ENCODE data around the gene KAZN. TPM values are rescaled to one million over a fixed set of nuclear protein-coding genes. Genes with fewer than 3 reads are reported as not detected.

KAZN gene
- polyA plus RNA-seq, 1 donor from 2014 or later: 20.6 TPM

DNA sequence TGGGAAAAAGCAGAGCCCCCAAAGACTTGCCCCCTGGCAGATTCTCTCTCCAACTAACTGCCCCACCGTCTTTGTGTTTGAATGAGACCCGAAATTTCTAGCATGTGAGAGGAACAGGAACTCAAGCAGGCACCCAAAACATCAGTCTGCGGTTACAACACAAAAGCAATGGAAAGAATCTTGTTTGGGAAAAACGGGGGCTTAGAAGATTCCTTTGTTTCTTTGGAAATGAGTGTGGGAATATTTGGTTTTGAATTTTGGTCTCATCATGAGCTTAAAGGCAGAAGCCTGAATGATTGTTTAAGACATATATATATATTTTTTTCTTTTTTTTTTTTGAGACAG lies 366.2 kb downstream of the KAZN start:
- no peak overlapping the region for H3K27ac ChIP-seq (ENCODE audit: low read length)
- no peak overlapping the region for H3K4me3 ChIP-seq (ENCODE audit: low read length)
- TF ChIP-seq RAD21 (conservative IDR thresholded peaks at IDR 0.05) (no peak), EP300 (conservative IDR thresholded peaks at IDR 0.05; ENCODE audit: poor library complexity, severe bottlenecking) (no peak), EZH2 (IDR thresholded peaks at IDR 0.05; ENCODE audit: borderline replicate concordance, insufficient read depth, low read length, poor library complexity, severe bottlenecking) (no peak)
- H3K9me3 ChIP-seq (ENCODE audit: low read length): no peaks in the 10 kb centered on the region
- H3K79me2 ChIP-seq (replicated peaks; ENCODE audit: insufficient read depth, low read length): no peaks in the 10 kb centered on the region
- no peaks in the 10 kb centered on the region for H4K20me1 ChIP-seq (ENCODE audit: insufficient read depth)
- no peak overlapping the region for H3K4me2 ChIP-seq (ENCODE audit: low read length)
- H3K9me2 ChIP-seq (ENCODE audit: insufficient read depth, low read length): no peaks in the 10 kb centered on the region
- H3K36me3 ChIP-seq (ENCODE audit: insufficient read depth, low read length): no peaks in the 10 kb centered on the region
- H3K27me3 ChIP-seq (ENCODE audit: insufficient read depth, low read depth, low read length): no peaks in the 10 kb centered on the region
- no peak overlapping the region for H2AFZ ChIP-seq (ENCODE audit: low read depth, low read length)
- H3K9ac ChIP-seq (ENCODE audit: low read length): no peak overlapping the region
- no peaks in the 10 kb centered on the region for H3F3A ChIP-seq (ENCODE audit: insufficient read depth, low read length, poor library complexity, severe bottlenecking)

- H3K79me2 ChIP-seq (replicated peaks; ENCODE audit: insufficient read depth, low read length): no peaks in the 10 kb centered on the region
- no peak for TF ChIP-seq SMC3 (conservative IDR thresholded peaks at IDR 0.05; ENCODE audit: poor library complexity)
- TF ChIP-seq TAF1 (IDR thresholded peaks at IDR 0.05; ENCODE audit: low read depth): no peak
- TF ChIP-seq EZH2 (IDR thresholded peaks at IDR 0.05; ENCODE audit: borderline replicate concordance, insufficient read depth, low read length, poor library complexity, severe bottlenecking): no peak
- no peak for TF ChIP-seq POLR2AphosphoS5 (IDR thresholded peaks at IDR 0.05)
- TF ChIP-seq, protein P1, sequence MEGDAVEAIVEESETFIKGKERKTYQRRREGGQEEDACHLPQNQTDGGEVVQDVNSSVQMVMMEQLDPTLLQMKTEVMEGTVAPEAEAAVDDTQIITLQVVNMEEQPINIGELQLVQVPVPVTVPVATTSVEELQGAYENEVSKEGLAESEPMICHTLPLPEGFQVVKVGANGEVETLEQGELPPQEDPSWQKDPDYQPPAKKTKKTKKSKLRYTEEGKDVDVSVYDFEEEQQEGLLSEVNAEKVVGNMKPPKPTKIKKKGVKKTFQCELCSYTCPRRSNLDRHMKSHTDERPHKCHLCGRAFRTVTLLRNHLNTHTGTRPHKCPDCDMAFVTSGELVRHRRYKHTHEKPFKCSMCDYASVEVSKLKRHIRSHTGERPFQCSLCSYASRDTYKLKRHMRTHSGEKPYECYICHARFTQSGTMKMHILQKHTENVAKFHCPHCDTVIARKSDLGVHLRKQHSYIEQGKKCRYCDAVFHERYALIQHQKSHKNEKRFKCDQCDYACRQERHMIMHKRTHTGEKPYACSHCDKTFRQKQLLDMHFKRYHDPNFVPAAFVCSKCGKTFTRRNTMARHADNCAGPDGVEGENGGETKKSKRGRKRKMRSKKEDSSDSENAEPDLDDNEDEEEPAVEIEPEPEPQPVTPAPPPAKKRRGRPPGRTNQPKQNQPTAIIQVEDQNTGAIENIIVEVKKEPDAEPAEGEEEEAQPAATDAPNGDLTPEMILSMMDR (IDR thresholded peaks at IDR 0.05; ENCODE audit: poor library complexity, severe bottlenecking): no peak
- TF ChIP-seq EP300 (conservative IDR thresholded peaks at IDR 0.05; ENCODE audit: poor library complexity, severe bottlenecking): no peak
- no peak for TF ChIP-seq MXI1 (conservative IDR thresholded peaks at IDR 0.05; ENCODE audit: poor library complexity, severe bottlenecking)
- no peak for TF ChIP-seq REST (IDR thresholded peaks at IDR 0.05; ENCODE audit: borderline replicate concordance)
- no peak for TF ChIP-seq RAD21 (conservative IDR thresholded peaks at IDR 0.05)
- no peaks in the 10 kb centered on the region for H3K27me3 ChIP-seq (ENCODE audit: insufficient read depth, low read depth, low read length)
- no peaks in the 10 kb centered on the region for H3K9me3 ChIP-seq (ENCODE audit: low read length)
- no peak overlapping the region for H2AFZ ChIP-seq (ENCODE audit: low read depth, low read length)
- no peaks in the 10 kb centered on the region for H3K36me3 ChIP-seq (ENCODE audit: insufficient read depth, low read length)
- no peak overlapping the region for H3K4me2 ChIP-seq (ENCODE audit: low read length)
- no peak overlapping the region for H3K9ac ChIP-seq (ENCODE audit: low read length)
- H3F3A ChIP-seq (ENCODE audit: insufficient read depth, low read length, poor library complexity, severe bottlenecking): no peaks in the 10 kb centered on the region
- no peaks in the 10 kb centered on the region for H4K20me1 ChIP-seq (ENCODE audit: insufficient read depth)
- H3K27ac ChIP-seq (ENCODE audit: low read length): no peak overlapping the region
- no peaks in the 10 kb centered on the region for H3K9me2 ChIP-seq (ENCODE audit: insufficient read depth, low read length)
- no peak overlapping the region for H3K4me3 ChIP-seq (ENCODE audit: low read length)
Observed at GRCh38 chr1:14968251-14968851, 369.9 kb downstream of the KAZN start.
